ENCODE measurements around the gene BUB1B.
"Not testable (repeated sequence)": the region's sequence is repeated elsewhere in the genome, so short reads cannot be mapped to it uniquely, and the experiment has no call there.

Gene BUB1B

DNA sequence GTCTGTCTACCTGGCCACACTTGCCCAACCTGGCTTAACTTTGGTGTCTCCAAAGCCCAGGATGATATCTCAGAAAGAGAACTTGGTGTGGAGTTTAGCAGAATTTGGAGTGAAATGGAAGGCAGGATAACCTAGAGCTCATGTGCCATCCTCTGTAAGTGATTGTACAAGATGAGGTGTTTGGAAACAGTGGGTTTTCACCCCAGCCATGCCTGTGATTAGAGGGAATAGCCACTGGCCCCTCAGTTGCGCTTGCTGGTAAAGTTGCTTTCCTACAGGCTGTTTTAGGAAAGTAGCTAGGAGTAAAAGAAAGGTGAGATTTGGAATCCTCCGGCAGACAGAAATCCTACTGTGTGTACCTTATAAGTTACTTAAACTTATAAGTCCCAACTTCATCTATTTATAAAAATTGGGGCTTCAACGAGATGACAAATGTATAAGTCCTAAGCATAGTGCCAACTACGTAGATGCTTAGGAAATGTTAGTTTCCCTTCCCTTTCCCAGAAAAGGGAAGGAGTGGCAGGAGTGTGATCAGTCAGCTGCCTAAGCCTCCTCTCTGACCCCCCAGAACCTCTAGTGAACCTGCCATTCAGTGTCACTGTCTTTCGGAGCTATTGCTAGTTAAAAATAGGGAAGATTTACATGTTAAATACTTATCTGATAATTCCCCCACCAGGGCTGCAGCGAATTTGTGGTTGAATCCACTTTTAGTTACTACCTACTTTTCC is 38.8 kb upstream of the BUB1B start:
- DNase-seq (ENCODE audit: low read depth) = no peak
- no peak overlapping the region for H3K4me3 ChIP-seq (ENCODE audit: control insufficient read depth, low read depth, low read length)
- TF ChIP-seq, protein P1, sequence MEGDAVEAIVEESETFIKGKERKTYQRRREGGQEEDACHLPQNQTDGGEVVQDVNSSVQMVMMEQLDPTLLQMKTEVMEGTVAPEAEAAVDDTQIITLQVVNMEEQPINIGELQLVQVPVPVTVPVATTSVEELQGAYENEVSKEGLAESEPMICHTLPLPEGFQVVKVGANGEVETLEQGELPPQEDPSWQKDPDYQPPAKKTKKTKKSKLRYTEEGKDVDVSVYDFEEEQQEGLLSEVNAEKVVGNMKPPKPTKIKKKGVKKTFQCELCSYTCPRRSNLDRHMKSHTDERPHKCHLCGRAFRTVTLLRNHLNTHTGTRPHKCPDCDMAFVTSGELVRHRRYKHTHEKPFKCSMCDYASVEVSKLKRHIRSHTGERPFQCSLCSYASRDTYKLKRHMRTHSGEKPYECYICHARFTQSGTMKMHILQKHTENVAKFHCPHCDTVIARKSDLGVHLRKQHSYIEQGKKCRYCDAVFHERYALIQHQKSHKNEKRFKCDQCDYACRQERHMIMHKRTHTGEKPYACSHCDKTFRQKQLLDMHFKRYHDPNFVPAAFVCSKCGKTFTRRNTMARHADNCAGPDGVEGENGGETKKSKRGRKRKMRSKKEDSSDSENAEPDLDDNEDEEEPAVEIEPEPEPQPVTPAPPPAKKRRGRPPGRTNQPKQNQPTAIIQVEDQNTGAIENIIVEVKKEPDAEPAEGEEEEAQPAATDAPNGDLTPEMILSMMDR (IDR thresholded peaks at IDR 0.05; ENCODE audit: control insufficient read depth, insufficient read depth, low read depth, low read length, missing control alignments) = no peak

DNA sequence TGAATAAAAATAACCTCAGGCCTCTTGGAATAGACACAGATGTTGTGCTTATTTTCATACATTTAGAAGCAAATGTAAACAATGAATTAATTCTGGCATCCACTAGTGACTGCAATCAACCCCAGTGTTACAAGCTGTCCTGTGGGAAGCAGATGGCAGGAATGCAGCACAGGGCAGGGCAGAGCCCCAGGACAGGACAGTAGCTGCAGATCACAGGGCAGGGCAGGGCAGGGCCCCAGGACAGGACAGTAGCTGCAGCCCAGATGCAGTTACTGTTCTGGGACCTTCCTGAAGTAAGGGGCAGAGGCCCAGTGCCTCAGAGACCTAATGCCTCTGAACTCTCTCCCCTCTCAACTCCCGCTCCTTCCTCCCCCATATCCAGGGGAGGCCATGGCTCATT is 37.9 kb upstream of the BUB1B start:
- not testable (repeated sequence) for H3K4me3 ChIP-seq (ENCODE audit: control insufficient read depth, low read depth, low read length); DNase-seq (ENCODE audit: low read depth)

DNA sequence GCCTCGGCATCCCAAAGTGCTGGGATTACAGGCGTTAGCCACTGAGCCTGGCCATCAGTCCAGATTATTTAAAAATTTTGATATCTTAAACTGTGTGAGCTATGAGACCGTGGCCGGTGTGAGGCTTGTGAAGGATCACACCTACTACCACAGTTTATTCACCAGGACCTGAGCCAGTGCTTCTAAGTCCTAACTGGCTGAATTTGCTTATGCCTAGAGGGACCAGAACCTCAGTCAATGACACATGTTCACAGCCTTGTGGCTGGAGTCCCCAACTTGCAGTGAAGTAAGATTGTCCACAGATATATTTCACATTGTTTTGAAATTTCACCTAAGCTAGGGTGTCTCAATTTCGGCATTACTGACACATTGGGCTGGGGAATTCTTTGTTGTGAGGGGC is 37.0 kb upstream of the BUB1B start:
- not testable (repeated sequence) for H3K4me3 ChIP-seq (ENCODE audit: control insufficient read depth, low read depth, low read length); DNase-seq (ENCODE audit: low read depth)

DNA sequence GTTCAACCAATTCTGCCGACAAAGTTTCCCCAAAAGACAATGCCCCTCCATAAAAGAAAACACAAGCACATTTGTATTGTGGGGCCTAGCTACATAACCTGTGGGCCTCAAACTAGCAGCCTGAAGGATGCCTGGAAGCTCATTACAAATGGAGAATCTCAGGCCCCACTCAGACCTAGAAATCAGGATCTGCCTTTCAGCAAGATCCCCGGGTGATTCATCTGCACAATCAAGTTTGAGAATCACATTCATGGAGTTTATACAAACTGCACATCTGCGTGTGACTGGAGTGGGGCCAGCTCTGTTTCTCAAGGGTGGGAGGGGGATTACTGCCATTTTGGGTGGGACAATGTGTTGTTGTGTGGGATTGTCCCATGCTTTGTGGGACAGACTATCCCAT is 36.5 kb upstream of the BUB1B start:
- DNase-seq (ENCODE audit: low read depth); H3K4me3 ChIP-seq (ENCODE audit: control insufficient read depth, low read depth, low read length): not testable (repeated sequence)

DNA sequence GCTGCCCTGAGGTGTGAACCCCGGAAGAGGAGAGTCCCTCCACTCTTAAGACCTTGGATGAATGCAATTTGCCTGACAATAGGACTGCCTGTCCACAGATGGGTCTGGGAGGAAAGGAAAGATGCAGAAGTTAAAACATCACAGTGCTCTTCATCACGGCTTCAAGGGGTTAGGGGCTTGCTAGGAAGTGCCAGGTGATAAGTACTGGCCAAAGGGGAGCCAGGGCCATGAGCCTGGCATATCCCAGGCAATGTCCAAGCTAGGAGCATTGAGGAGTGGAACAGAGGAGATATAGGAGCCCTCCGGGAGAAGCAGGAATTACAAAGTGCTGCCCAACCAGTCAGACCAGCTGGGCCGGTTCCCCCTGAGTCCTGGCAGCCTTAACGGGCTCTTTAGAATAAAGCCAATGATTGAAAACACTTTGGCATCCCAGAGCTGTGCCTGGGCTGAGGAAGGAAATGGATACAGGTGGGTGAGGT is 36.0 kb upstream of the BUB1B start:
- not testable (repeated sequence) for DNase-seq (ENCODE audit: low read depth); H3K4me3 ChIP-seq (ENCODE audit: control insufficient read depth, low read depth, low read length)

DNA sequence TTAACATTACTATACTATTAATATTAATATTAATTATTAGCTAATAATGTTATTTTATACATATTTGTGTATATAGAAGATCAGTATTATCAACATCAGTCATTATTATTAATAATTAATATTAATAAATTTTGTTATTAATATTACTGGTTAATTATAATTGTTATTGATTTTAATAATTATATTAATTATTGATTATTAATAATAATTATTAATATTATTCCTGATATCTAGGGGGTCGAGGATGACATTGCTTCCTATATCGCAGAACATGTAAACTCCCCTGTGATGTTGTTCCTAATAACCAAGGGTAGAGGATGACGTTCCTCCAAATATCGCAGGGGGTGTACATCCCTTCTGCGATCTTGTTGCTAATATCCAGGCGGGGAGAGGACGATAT is 34.9 kb upstream of the BUB1B start:
- TF ChIP-seq, protein P1 (IDR thresholded peaks at IDR 0.05; ENCODE audit: control insufficient read depth, insufficient read depth, low read depth, low read length, missing control alignments) = no peak
- DNase-seq (ENCODE audit: low read depth) = no peak

DNA sequence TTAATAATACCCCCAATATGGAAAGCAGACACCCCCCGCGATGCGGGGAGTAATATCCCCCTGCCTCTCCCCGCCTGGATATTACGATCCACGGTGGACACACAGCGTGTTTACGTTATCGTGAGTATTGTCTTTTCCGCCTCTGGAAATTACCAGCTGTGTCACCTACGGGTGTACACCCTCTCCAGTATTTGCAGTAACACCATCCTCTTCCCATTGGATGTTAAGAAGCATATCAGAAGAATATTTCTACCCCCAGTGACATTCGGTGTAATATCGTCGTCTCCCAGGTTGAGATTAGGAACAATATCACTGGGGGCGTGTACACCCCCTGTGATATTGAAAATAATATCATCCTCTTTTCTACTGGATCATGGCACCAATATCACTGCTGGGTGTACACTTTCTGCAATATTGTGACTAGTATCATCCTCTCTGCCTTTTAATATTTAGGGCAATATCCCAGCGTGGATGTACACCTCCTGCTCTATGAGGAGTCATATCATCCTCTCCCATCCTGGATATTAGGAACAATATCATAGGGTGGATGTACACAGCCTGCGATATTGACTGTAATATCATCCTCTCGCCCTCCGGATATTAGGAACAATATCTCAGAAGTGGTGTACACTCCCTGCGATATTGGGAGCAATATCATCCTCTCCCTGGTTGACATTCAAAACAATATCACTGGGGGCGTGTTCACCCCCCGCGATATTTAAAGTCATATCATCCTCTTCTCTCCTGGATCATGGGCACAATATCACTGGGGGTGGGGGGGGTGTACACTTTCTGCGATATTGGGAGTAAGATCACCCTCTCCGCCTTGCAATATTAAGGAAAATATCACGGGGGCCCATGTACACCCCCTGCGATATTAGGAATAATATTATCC is 31.9 kb upstream of the BUB1B start:
- H3K4me3 ChIP-seq (ENCODE audit: control insufficient read depth, low read depth, low read length) = no peak overlapping the region
- TF ChIP-seq, protein P1 (IDR thresholded peaks at IDR 0.05; ENCODE audit: control insufficient read depth, insufficient read depth, low read depth, low read length, missing control alignments) = no peak
- no peak for DNase-seq (ENCODE audit: low read depth)

More for the DNA sequence above, 34.9 kb upstream of the BUB1B start:
- no peak overlapping the region for H3K4me3 ChIP-seq (ENCODE audit: control insufficient read depth, low read depth, low read length)

DNA sequence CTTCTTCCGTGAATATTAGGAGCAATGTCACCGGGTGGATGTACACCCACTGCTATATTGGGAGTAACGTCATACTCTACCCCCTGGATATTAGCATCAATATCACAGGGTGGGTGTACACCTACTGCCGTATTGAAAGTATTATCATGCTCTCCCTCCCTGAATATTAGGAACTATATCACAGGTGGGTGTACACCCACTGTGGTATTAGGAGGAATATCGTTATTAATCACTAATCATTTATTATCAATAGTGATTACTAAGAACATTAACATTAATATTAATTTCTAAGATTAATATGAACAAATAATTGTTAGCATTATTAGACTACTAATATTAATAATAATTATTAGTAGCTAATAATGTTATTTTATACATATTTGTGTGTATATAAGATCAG is 30.8 kb upstream of the BUB1B start:
- no peak overlapping the region for H3K4me3 ChIP-seq (ENCODE audit: control insufficient read depth, low read depth, low read length)
- DNase-seq (ENCODE audit: low read depth) = no peak
- TF ChIP-seq, protein P1 (IDR thresholded peaks at IDR 0.05; ENCODE audit: control insufficient read depth, insufficient read depth, low read depth, low read length, missing control alignments) = no peak

Data from AG09309 (cell line).